ENCODE measurements around the gene INTS14.

- TF ChIP-seq POLR2A (IDR thresholded peaks at IDR 0.05) = no peak
- no peak for TF ChIP-seq CTCF (IDR thresholded peaks at IDR 0.05)
These were observed 75.7 kb downstream of the INTS14 start for GRCh38 chr15:65535192-65535591.

Data from uterus (tissue), 2 donors.